Measurements from ENCODE around the gene SLAIN1.

Gene SLAIN1

GRCh38 chr13:77749344-77749880, 51.9 kb downstream of the SLAIN1 start:
- no peak for DNase-seq

- DNase-seq, result peak in 14 of 58 donors; percentile 15 to 70 (median 36)
Observed at GRCh38 chr13:77751513-77752456, 54.3 kb downstream of the SLAIN1 start.

- no peak for DNase-seq
Observed at GRCh38 chr13:77752512-77753069, 55.1 kb downstream of the SLAIN1 start.

- DNase-seq, result no peak
Observed at GRCh38 chr13:77760893-77761292, 63.4 kb downstream of the SLAIN1 start.

GRCh38 chr13:77767413-77767812, 69.9 kb downstream of the SLAIN1 start:
- no peak for DNase-seq

- peak in 1 of 58 donors; percentile 15 for DNase-seq
Observed at GRCh38 chr13:77774181-77774580, 76.7 kb downstream of the SLAIN1 start.

- no peak for DNase-seq
Observed at GRCh38 chr13:77776704-77777103, 79.2 kb downstream of the SLAIN1 start.

- peak in 7 of 58 donors; percentile 4 to 39 (median 19) for DNase-seq
Observed at GRCh38 chr13:77779552-77780272, 82.2 kb downstream of the SLAIN1 start.

GRCh38 chr13:77781808-77782207, 84.3 kb downstream of the SLAIN1 start:
- peak in 8 of 58 donors; percentile 14 to 55 (median 20) for DNase-seq

- no peak for DNase-seq
Observed at GRCh38 chr13:77784515-77784914, 87.0 kb downstream of the SLAIN1 start.

GRCh38 chr13:77786695-77787287, 89.3 kb downstream of the SLAIN1 start:
- DNase-seq, result no peak

GRCh38 chr13:77789376-77789775, 91.9 kb downstream of the SLAIN1 start:
- no peak for DNase-seq

- no peak for DNase-seq
Observed at GRCh38 chr13:77800219-77800618, 102.7 kb downstream of the SLAIN1 start.

GRCh38 chr13:77806518-77806917, 109.0 kb downstream of the SLAIN1 start:
- DNase-seq, result no peak

GRCh38 chr13:77807431-77808135, 110.1 kb downstream of the SLAIN1 start:
- no peak for DNase-seq

GRCh38 chr13:77810430-77810829, 112.9 kb downstream of the SLAIN1 start:
- DNase-seq, result no peak

GRCh38 chr13:77810878-77811277, 113.4 kb downstream of the SLAIN1 start:
- no peak for DNase-seq

- DNase-seq, result no peak
Observed at GRCh38 chr13:77811381-77811780, 113.9 kb downstream of the SLAIN1 start.

- DNase-seq, result no peak
Observed at GRCh38 chr13:77811981-77812380, 114.5 kb downstream of the SLAIN1 start.

Measured in anterior cingulate cortex (tissue), 58 donors.